ENCODE results near the gene GOLGA6L1.

DNA sequence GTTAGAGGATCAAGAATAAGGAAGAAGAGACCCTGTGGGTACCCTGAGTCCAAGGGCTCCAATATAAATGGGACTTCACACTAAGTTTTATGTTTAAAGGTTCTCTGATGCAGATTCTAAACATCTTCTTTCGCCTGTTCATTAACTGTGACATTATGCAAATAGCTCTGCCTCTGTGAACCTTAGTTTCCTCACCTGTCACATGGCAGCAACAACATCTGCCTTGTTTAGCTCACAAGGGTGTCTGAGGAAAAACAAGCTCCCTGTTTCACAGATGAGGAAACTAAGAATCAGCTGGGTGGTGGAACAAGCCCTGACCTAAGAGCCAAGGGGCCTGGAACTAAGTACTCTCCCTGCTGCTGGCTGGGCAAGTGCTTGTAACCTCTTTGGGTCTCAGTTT, 40.8 kb downstream of the GOLGA6L1 start:
- TF ChIP-seq SP1 (IDR thresholded peaks at IDR 0.05) (no peak), CTBP1 (IDR thresholded peaks at IDR 0.05; ENCODE audit: borderline replicate concordance) (no peak), FOXM1 (IDR thresholded peaks at IDR 0.05; ENCODE audit: borderline replicate concordance) (no peak)

Measured in HEK293T (cell line).